ENCODE results near the gene CACNA1C.

The CACNA1C gene

GRCh38 chr12:2149091-2149490, 96.3 kb downstream of the CACNA1C start:
- no peak for TF ChIP-seq CTCF (IDR thresholded peaks at IDR 0.05; ENCODE audit: borderline replicate concordance, control extremely low read depth, extremely low read depth, insufficient read depth, missing control alignments)
- in situ Hi-C loops (cut with MboI; ENCODE audit: low sequenced_read_pairs, unreplicated experiment): no loop called here
- no peak for DNase-seq (ENCODE audit: low spot score)

- DNase-seq (ENCODE audit: low spot score): no peak
- no peak for TF ChIP-seq CTCF (IDR thresholded peaks at IDR 0.05; ENCODE audit: borderline replicate concordance, control extremely low read depth, extremely low read depth, insufficient read depth, missing control alignments)
- in situ Hi-C loops (cut with MboI; ENCODE audit: low sequenced_read_pairs, unreplicated experiment): no loop called here
These were observed 98.0 kb downstream of the CACNA1C start for GRCh38 chr12:2150833-2151232.

DNA sequence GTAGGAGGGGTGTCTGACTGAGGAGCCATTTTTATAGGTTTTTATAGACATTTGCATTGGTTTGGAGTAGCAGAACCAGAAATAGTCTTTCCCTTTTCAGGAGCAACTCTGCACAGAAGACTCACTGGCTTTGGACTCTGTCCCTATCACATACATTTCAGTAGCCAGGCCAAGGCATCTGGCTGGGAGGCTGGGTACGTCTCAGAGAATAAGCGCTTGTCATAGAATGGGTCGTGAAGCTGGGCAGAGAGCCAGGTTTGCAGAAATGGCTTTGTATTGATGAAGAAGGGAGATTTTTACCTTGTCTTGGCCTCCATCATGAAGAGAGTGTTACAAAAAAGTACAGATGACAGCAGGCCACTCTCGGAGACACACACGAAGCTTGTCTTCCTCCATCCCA, 98.6 kb downstream of the CACNA1C start:
- in situ Hi-C loops (cut with MboI; ENCODE audit: low sequenced_read_pairs, unreplicated experiment): no loop called here
- TF ChIP-seq CTCF (IDR thresholded peaks at IDR 0.05; ENCODE audit: borderline replicate concordance, control extremely low read depth, extremely low read depth, insufficient read depth, missing control alignments): no peak
- DNase-seq (ENCODE audit: low spot score): no peak

DNA sequence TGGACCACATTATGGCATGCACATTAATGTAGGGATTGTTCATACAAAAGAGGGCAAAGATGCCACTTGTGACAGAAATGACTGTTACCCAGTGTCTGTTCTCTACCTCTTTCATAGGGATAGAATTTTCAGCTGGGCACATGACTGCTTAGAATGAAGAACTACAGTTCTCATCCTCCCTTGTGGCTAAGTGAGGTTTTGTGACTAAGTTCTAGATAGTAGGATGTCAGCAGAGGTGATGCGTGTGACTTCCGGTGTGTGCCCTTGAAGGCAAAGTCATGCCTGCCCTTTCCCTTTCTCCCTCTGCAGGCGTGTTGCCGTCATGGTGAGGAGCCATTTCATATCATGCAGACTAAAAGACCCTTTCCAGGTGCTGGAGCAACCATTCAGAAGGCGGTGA, 99.3 kb downstream of the CACNA1C start:
- TF ChIP-seq CTCF (IDR thresholded peaks at IDR 0.05; ENCODE audit: borderline replicate concordance, control extremely low read depth, extremely low read depth, insufficient read depth, missing control alignments): no peak
- in situ Hi-C loops (cut with MboI; ENCODE audit: low sequenced_read_pairs, unreplicated experiment): no loop called here
- DNase-seq (ENCODE audit: low spot score): no peak

DNA sequence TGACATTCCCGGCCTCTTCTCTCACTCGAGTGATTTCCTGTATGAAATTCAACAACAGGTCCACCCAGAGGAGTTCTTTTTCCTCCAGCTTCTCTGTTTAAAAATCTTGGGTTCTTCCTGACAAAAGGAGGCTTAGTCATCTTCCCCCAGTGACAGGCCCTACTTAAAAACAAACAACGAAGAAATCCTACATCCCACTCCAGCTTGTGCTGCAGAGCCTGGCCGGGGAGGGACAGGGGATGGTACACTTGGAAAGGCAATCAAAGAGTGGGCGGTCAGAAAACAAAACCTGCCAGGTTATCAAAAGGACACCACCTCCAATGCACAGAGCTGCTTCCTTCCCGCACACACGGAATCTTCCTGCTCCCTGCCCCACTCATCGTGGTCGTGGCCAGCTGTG, 101.3 kb downstream of the CACNA1C start:
- DNase-seq (ENCODE audit: low spot score): no peak
- no peak for TF ChIP-seq CTCF (IDR thresholded peaks at IDR 0.05; ENCODE audit: borderline replicate concordance, control extremely low read depth, extremely low read depth, insufficient read depth, missing control alignments)
- in situ Hi-C loops (cut with MboI; ENCODE audit: low sequenced_read_pairs, unreplicated experiment): no loop called here

DNA sequence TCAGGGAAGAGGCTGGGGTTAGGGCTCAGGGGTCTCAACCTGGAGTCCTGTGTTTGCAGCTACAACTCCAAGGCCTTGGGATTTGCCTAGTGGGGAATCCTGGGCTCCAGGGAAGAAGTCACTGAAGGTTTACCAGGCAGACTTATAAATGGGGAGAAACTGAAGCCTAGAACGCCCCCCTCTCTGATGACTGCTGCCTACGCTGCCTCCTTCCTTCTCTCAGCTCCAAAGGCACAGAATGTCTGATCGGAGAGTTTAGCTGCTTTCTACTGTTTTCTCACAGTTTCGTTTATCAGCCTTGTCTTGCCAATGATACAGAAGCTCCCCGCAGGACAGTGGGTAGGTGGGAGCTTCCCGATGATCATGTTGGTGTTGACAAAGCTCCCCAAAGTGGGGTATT, 101.7 kb downstream of the CACNA1C start:
- in situ Hi-C loops (cut with MboI; ENCODE audit: low sequenced_read_pairs, unreplicated experiment): no loop called here
- DNase-seq (ENCODE audit: low spot score): no peak
- TF ChIP-seq CTCF (IDR thresholded peaks at IDR 0.05; ENCODE audit: borderline replicate concordance, control extremely low read depth, extremely low read depth, insufficient read depth, missing control alignments): no peak

DNA sequence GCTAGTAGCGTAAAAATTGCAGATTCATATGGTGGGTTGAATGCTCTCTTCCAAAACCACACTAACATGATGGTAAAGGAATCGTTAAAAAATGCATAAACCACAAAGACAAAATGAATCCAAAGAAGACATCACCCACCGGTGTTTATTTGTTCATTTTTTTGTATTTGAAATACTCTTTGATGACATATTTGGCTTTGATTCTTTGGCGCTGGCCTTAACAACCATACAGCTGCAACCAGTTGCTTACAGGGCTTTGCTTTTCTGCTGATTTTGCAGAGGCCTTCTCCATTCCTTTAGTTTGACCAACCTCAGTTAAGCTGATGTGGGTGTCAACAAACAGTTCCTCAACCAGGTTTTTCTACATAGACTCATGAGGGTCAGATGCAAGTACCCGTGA, 103.5 kb downstream of the CACNA1C start:
- in situ Hi-C loops (cut with MboI; ENCODE audit: low sequenced_read_pairs, unreplicated experiment): no loop called here
- no peak for TF ChIP-seq CTCF (IDR thresholded peaks at IDR 0.05; ENCODE audit: borderline replicate concordance, control extremely low read depth, extremely low read depth, insufficient read depth, missing control alignments)
- DNase-seq (ENCODE audit: low spot score): no peak
